Smooth muscle cell (in vitro differentiated cells): ENCODE data around the gene CCDC24. TPM values are rescaled to one million over a fixed set of nuclear protein-coding genes. Genes with fewer than 3 reads are reported as not detected.

Experiments
- DNase-seq: peaks from one replicate; lab custom pipeline; 2025; ENCODE audit not compliant: unreplicated experiment; lab: John Stamatoyannopoulos, UW
- H2AFZ ChIP-seq: fragments of 200-600 bp; sonication (generic); 2 replicates; pipeline ENCODE4 v1.6.0; 2016; ENCODE audit warnings: antibody characterized with exemption, low read depth, mild to moderate bottlenecking
- H3F3A ChIP-seq: fragments of 200-600 bp; sonication (generic); 2 replicates; pipeline ENCODE4 v1.6.0; 2017; ENCODE audit warnings: antibody characterized with exemption, low read depth
- H3K27ac ChIP-seq: fragments of 200-600 bp; sonication (generic); 2 replicates; pipeline ENCODE4 v1.5.1; 2016; ENCODE audit warnings: low read depth, mild to moderate bottlenecking
- H3K27me3 ChIP-seq: fragments of 200-600 bp; sonication (generic); 2 replicates; pipeline ENCODE4 v1.6.1; 2016; ENCODE audit warnings: low read depth, mild to moderate bottlenecking
- H3K36me3 ChIP-seq: fragments of 200-600 bp; sonication (generic); 2 replicates; pipeline ENCODE4 v1.5.1; 2016; ENCODE audit warnings: low read depth
- H3K4me1 ChIP-seq: fragments of 200-600 bp; sonication (generic); 2 replicates; pipeline ENCODE4 v1.5.1; 2016; ENCODE audit warnings: low read depth
- H3K4me2 ChIP-seq: fragments of 200-600 bp; sonication (generic); 2 replicates; pipeline ENCODE4 v1.6.0; 2016; ENCODE audit warnings: mild to moderate bottlenecking
- H3K4me3 ChIP-seq: fragments of 200-600 bp; sonication (generic); 2 replicates; pipeline ENCODE4 v1.5.1; 2016; ENCODE audit warnings: mild to moderate bottlenecking
- H3K79me2 ChIP-seq: fragments of 200-600 bp; sonication (generic); 2 replicates; pipeline ENCODE4 v1.6.0; 2016; ENCODE audit warnings: low read depth, mild to moderate bottlenecking
- H3K9ac ChIP-seq: fragments of 200-600 bp; sonication (generic); 2 replicates; pipeline ENCODE4 v1.6.0; 2016; ENCODE audit warnings: low read depth
- H3K9me3 ChIP-seq: fragments of 200-600 bp; sonication (generic); replicated peaks from 2 replicates; pipeline ENCODE4 v1.5.1; 2016; ENCODE audit warnings: low read depth
- H4K20me1 ChIP-seq: fragments of 200-600 bp; sonication (generic); 2 replicates; pipeline ENCODE4 v1.6.0; 2016; ENCODE audit warnings: low read depth
- WGBS: methylation state at CpG from one replicate; pipeline ENCODE4 v1.1.7; 2016; ENCODE audit warnings: low lambda C conversion rate; 5-methylcytosine and 5-hydroxymethylcytosine counted together
- polyA plus RNA-seq: library from polyadenylated mRNA; unstranded; fragments of >200 nt; fragmentation: Nextera tagmentation; extraction: Ambion mirVana; gene quantifications from 2 replicates; pipeline ENCODE4 v1.2.1, GENCODE V29; 2016
- total RNA-seq: library from RNA; depleted of rRNA; stranded (reverse); fragments of >200 nt; gene quantifications from 2 replicates; pipeline ENCODE4 v1.2.3, GENCODE V29; 2014
- TF ChIP-seq, protein P1 (sequence below): fragments of 200-600 bp; sonication (generic); IDR thresholded peaks from 2 replicates; pipeline ENCODE4 v1.5.1; 2017; ENCODE audit warnings: borderline replicate concordance, mild to moderate bottlenecking, antibody characterized with exemption; ENCODE audit not compliant: insufficient read depth, poor library complexity, severe bottlenecking

Gene CCDC24
- total and polyA plus RNA-seq, 2 experiments from 2014 or later: 6.5 to 11.4 TPM

DNA sequence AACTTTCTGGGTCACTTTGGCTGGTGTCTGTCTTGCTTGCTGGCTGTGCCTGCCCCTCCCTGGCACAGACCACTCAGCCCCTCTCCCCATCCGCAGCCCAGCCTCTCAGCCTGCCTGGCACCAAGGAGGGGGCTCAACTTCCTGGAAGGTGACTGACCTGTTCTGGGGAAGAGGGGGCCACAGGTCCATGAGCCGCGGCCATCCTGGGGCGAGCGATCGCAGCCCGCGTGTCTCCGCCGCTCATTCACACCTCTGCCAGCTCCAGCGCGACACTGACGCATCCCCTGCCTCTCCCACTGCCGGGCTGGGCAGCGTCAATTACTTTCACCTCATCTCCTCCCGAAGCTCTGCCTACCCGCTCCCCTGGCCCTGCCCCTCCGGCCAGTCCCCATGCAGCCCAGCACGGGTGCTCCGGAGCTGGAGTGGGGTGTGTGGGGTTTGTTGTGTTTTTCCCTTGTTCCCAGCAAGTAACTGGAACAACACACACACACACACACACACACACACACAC lies 25.5 kb downstream of the CCDC24 start:
- Histone ChIP-seq H3K9ac (no peak overlapping the region), H2AFZ (no peak overlapping the region), H3K9me3 (no peaks in the 10 kb centered on the region), H3K4me1 (peaks cover 7% of the 10 kb centered on the region), H3K36me3 (no peaks in the 10 kb centered on the region), H3K27me3 (no peaks in the 10 kb centered on the region), H3F3A (no peaks in the 10 kb centered on the region), H3K79me2 (no peaks in the 10 kb centered on the region), H3K27ac (no peak overlapping the region), H3K4me3 (no peak overlapping the region), H3K4me2 (no peak overlapping the region), H4K20me1 (peaks cover 5% of the 10 kb centered on the region)
- no peak for DNase-seq
- TF ChIP-seq, protein P1, sequence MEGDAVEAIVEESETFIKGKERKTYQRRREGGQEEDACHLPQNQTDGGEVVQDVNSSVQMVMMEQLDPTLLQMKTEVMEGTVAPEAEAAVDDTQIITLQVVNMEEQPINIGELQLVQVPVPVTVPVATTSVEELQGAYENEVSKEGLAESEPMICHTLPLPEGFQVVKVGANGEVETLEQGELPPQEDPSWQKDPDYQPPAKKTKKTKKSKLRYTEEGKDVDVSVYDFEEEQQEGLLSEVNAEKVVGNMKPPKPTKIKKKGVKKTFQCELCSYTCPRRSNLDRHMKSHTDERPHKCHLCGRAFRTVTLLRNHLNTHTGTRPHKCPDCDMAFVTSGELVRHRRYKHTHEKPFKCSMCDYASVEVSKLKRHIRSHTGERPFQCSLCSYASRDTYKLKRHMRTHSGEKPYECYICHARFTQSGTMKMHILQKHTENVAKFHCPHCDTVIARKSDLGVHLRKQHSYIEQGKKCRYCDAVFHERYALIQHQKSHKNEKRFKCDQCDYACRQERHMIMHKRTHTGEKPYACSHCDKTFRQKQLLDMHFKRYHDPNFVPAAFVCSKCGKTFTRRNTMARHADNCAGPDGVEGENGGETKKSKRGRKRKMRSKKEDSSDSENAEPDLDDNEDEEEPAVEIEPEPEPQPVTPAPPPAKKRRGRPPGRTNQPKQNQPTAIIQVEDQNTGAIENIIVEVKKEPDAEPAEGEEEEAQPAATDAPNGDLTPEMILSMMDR: no peak
- 97% methylated on average over 20 of the region's 20 CpGs for WGBS

DNA sequence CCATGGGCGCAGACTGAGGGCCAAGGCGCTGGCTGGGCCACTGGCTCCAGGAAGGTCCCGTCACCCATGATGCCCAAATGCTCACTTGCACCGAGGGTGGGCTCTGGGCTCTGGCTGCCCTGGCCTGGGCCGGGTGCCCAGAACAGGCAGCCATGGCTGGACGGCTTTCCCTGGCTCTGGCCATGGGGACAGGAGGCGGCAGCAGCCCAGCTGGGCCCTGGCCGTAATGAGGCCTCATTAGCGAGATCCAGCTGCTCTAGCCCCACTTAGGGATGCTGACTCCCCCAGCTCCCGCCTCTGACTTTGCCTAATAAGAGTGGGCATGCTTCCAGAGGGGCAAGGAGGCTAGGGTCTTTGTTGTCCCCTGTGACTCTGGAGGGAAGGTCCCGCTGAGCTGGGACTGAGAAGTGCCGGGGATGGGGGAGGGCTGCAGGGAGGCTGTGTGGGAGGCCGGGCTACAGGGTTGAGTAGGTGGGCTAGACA lies 28.1 kb downstream of the CCDC24 start:
- WGBS: 96% methylated on average over 13 of the region's 13 CpGs
- no peak overlapping the region for H2AFZ ChIP-seq
- DNase-seq: no peak

DNA sequence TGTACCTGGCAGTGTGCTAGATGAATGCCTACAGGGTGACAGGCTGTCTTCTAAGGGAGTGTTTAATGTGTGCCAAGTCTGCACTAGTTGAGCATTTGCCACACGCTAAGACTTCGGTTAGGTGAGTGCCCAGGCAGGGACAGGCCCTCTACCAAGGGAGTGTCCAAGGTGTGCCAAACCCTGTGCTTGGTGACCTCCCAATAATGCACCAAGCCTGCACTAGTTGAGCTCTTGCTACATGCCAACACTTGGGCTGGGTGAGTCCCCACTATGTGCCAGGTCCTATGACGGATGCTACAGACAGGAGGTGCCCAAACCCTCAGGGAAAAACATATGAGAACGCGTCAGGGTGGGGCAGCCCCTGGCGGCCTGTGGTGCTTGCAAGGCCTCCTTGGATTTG lies 29.1 kb downstream of the CCDC24 start:
- WGBS: 94% methylated on average over 6 of the region's 6 CpGs
- DNase-seq: no peak
- TF ChIP-seq, protein P1: no peak

More for the DNA sequence above, 28.1 kb downstream of the CCDC24 start:
- no peaks in the 10 kb centered on the region for H3K4me1 ChIP-seq
- H3K4me3 ChIP-seq: no peak overlapping the region
- no peaks in the 10 kb centered on the region for H3K79me2 ChIP-seq
- no peak overlapping the region for H3K4me2 ChIP-seq
- H3K9ac ChIP-seq: no peak overlapping the region
- H3K36me3 ChIP-seq: no peaks in the 10 kb centered on the region
- no peak overlapping the region for H3K27ac ChIP-seq
- no peaks in the 10 kb centered on the region for H3K9me3 ChIP-seq
- H3K27me3 ChIP-seq: no peaks in the 10 kb centered on the region
- no peaks in the 10 kb centered on the region for H3F3A ChIP-seq
- TF ChIP-seq, protein P1: no peak
- no peaks in the 10 kb centered on the region for H4K20me1 ChIP-seq

DNA sequence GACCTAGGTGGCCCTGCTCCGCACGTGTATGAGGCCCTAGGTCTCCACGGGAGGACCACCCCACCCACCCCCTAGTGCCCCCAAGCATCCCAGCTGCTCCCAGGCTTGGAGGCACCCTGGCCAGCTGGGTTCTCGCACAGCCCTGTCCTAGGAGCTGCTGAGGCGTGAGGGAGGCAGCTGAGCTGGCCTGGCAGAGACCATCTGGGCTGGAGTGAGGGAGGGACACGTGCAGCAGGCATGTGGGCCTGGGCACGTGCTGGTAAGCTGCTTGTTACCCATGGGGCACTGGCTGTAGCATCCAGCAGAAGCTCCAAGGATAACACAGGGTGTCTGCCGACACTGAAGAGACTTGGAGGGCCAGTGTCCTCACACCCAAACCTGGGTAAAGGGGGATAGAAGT lies 29.8 kb downstream of the CCDC24 start:
- H3K36me3 ChIP-seq: no peaks in the 10 kb centered on the region
- no peaks in the 10 kb centered on the region for H3F3A ChIP-seq
- no peak for DNase-seq
- WGBS: 94% methylated on average over 8 of the region's 8 CpGs
- TF ChIP-seq, protein P1: no peak
- no peaks in the 10 kb centered on the region for H3K4me1 ChIP-seq
- H3K27me3 ChIP-seq: no peaks in the 10 kb centered on the region
- H3K9me3 ChIP-seq: no peaks in the 10 kb centered on the region
- no peak overlapping the region for H3K9ac ChIP-seq
- no peak overlapping the region for H2AFZ ChIP-seq
- no peak overlapping the region for H3K4me3 ChIP-seq
- H3K79me2 ChIP-seq: no peaks in the 10 kb centered on the region
- H4K20me1 ChIP-seq: no peaks in the 10 kb centered on the region
- no peak overlapping the region for H3K27ac ChIP-seq
- no peak overlapping the region for H3K4me2 ChIP-seq

More for the DNA sequence above, 29.1 kb downstream of the CCDC24 start:
- H3K79me2 ChIP-seq: no peaks in the 10 kb centered on the region
- H3K4me2 ChIP-seq: no peak overlapping the region
- no peaks in the 10 kb centered on the region for H4K20me1 ChIP-seq
- H3K9ac ChIP-seq: no peak overlapping the region
- H3K4me1 ChIP-seq: no peaks in the 10 kb centered on the region
- H2AFZ ChIP-seq: no peak overlapping the region
- H3F3A ChIP-seq: no peaks in the 10 kb centered on the region
- no peaks in the 10 kb centered on the region for H3K9me3 ChIP-seq
- no peaks in the 10 kb centered on the region for H3K36me3 ChIP-seq
- H3K27ac ChIP-seq: no peak overlapping the region
- no peak overlapping the region for H3K4me3 ChIP-seq
- no peaks in the 10 kb centered on the region for H3K27me3 ChIP-seq
